ENCODE results near the gene TRIP6.

The TRIP6 gene

DNA sequence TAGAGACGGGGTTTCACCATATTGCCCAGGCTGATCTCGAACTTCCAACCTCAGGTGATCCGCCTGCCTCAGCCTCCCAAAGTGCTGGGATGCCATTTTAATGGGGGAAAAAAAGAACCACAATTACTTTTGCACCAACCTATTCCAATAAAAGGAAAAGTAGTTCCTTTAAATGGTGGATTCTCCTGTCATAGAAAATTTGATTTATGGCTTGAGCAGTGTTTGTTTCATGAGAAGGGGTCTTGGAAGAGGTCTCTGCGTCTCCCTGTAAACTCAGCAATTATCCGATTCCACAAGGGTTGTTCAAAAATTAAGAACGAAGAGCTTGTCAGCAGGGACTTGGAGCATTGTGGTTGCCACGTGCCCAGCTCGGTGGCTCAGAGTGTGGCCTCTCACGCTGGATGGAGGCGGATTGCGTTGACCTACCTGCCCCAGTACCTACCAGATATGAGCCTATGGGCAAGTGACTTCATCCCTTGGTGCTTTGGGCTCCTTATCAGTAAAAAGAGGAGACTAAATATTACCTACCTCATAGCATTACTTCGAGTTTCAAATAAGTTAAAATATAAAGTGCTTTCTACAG, 2.8 kb upstream of the TRIP6 start:
- no peak overlapping the region for H3K4me3 ChIP-seq (ENCODE audit: control insufficient read depth, low read depth, low read length)
- DNase-seq (ENCODE audit: low read depth), result no peak
- TF ChIP-seq, protein P1, sequence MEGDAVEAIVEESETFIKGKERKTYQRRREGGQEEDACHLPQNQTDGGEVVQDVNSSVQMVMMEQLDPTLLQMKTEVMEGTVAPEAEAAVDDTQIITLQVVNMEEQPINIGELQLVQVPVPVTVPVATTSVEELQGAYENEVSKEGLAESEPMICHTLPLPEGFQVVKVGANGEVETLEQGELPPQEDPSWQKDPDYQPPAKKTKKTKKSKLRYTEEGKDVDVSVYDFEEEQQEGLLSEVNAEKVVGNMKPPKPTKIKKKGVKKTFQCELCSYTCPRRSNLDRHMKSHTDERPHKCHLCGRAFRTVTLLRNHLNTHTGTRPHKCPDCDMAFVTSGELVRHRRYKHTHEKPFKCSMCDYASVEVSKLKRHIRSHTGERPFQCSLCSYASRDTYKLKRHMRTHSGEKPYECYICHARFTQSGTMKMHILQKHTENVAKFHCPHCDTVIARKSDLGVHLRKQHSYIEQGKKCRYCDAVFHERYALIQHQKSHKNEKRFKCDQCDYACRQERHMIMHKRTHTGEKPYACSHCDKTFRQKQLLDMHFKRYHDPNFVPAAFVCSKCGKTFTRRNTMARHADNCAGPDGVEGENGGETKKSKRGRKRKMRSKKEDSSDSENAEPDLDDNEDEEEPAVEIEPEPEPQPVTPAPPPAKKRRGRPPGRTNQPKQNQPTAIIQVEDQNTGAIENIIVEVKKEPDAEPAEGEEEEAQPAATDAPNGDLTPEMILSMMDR (conservative IDR thresholded peaks at IDR 0.05; ENCODE audit: control insufficient read depth, insufficient read depth, low read depth, low read length), result no peak

DNA sequence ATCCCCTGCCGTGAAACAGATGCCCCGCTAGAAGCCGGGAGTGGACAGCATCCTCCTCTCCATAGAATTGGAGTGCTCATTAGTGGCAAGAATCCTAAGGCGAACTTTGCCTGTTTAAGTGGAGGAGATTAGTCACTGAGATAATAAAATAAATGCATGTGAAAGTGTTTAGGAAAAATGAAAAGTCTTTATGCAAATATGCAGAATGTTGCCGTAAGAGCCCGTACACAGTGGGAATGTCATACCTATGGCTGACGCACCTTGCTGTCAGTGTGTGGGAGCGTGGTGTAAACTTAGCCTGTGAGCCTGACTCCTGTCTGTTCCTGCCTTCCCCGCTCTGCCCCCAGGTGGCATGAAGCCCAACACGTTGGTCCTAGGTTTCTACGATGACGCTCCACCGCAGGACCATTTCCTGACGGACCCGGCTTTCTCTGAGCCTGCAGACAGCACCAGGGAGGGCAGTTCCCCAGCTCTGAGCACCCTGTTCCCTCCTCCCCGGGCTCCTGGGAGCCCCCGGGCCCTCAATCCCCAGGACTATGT, 1.7 kb upstream of the TRIP6 start:
- TF ChIP-seq, protein P1 (conservative IDR thresholded peaks at IDR 0.05; ENCODE audit: control insufficient read depth, insufficient read depth, low read depth, low read length), result no peak
- H3K4me3 ChIP-seq (ENCODE audit: control insufficient read depth, low read depth, low read length), result no peak overlapping the region
- no peak for DNase-seq (ENCODE audit: low read depth)

DNA sequence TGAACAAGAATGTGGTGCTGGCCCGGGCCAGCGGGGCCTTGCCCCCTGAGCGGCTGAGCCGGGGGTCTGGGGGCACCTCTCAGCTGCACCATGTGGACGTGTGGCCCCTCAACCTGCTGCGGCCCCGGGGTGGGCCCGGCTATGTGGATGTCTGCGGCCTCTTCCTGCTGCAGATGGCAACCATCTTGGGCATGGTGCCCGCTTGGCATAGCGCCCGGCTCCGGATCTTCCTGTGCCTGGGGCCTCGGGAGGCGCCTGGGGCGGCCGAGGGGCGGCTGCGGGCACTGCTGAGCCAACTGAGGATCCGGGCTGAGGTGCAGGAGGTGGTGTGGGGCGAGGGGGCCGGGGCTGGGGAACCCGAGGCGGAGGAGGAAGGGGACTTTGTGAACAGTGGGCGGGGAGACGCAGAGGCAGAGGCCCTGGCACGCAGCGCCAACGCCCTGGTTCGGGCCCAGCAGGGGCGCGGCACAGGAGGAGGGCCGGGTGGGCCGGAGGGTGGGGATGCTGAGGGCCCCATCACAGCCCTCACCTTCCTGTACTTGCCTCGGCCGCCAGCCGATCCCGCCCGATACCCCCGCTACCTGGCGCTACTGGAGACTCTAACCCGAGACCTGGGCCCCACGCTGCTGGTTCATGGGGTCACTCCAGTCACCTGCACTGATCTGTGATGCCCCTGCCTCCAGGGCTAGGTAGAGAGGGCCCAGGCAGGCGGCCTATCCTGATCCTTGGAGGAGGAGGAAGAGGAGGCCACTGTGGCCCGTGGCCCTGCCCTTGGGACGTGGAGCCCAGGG, 1.1 kb upstream of the TRIP6 start:
- no peak for DNase-seq (ENCODE audit: low read depth)
- H3K4me3 ChIP-seq (ENCODE audit: control insufficient read depth, low read depth, low read length), result no peak overlapping the region
- TF ChIP-seq, protein P1 (conservative IDR thresholded peaks at IDR 0.05; ENCODE audit: control insufficient read depth, insufficient read depth, low read depth, low read length), result no peak

- peak overlapping the region; percentile 88 for H3K4me3 ChIP-seq (ENCODE audit: control insufficient read depth, low read depth, low read length)
- DNase-seq (ENCODE audit: low read depth), result no peak
- TF ChIP-seq, protein P1 (conservative IDR thresholded peaks at IDR 0.05; ENCODE audit: control insufficient read depth, insufficient read depth, low read depth, low read length), result no peak
Measured at GRCh38 chr7:100866729-100867039, 503 bp upstream of the TRIP6 start.

- H3K4me3 ChIP-seq (ENCODE audit: control insufficient read depth, low read depth, low read length), result peak overlapping the region; percentile 88
- no peak for DNase-seq (ENCODE audit: low read depth)
- TF ChIP-seq, protein P1 (conservative IDR thresholded peaks at IDR 0.05; ENCODE audit: control insufficient read depth, insufficient read depth, low read depth, low read length), result no peak
Measured at GRCh38 chr7:100867776-100868485, 744 bp downstream of the TRIP6 start.

GRCh38 chr7:100873599-100874299, 6.6 kb downstream of the TRIP6 start:
- H3K4me3 ChIP-seq (ENCODE audit: control insufficient read depth, low read depth, low read length), result peak overlapping the region; percentile 90
- DNase-seq (ENCODE audit: low read depth), result no peak
- TF ChIP-seq, protein P1 (conservative IDR thresholded peaks at IDR 0.05; ENCODE audit: control insufficient read depth, insufficient read depth, low read depth, low read length), result no peak
